H1 (cell line): Measurements from ENCODE around the gene PPAT. TPM values are rescaled to one million over a fixed set of nuclear protein-coding genes. Genes with fewer than 3 reads are reported as not detected.

ENCODE experiments used
- CTCF ChIA-PET: fragments of 300-600 bp; sonication (Branson Sonifier 250); formaldehyde crosslinking; loops from one replicate; lab custom pipeline; 2021; ENCODE audit not compliant: partially characterized antibody; lab: Charles Lee
- POLR2A ChIA-PET: fragments of 300-600 bp; sonication (Branson Sonifier 250); formaldehyde crosslinking; loops from one replicate; lab custom pipeline; 2021; ENCODE audit warnings: inconsistent platforms; ENCODE audit not compliant: partially characterized antibody; lab: Charles Lee
- DNase-seq, 2 experiments: peaks; one replicate each; pipeline versions ENCODE4 v3.0.0 to v3.0.0-alpha.2; 2010 to 2022; ENCODE audit warnings: low spot score in 2 of 2, low read depth in 1 of 2, mixed read lengths in 1 of 2
- FAIRE-seq: peaks from 2 replicates; lab custom pipeline; 2011; peaks lifted over from hg19 to GRCh38; lab: Jason Lieb, UNC
- H2AFZ ChIP-seq: 2 replicates; pipeline ENCODE4 v1.8.1; 2012; ENCODE audit warnings: low read length, inconsistent platforms
- H2AK5ac ChIP-seq: 2 replicates; pipeline ENCODE4 v1.6.1; 2013; ENCODE audit warnings: low read depth, low read length
- H2BK120ac ChIP-seq: replicated peaks from 2 replicates; pipeline ENCODE3; 2013; ENCODE audit warnings: low read depth, low read length, inconsistent platforms
- H2BK12ac ChIP-seq: 2 replicates; pipeline ENCODE4 v1.6.1; 2013; ENCODE audit warnings: low read depth, low read length
- H2BK15ac ChIP-seq: 2 replicates; pipeline ENCODE4 v1.6.1; 2013; ENCODE audit warnings: low read length
- H2BK20ac ChIP-seq: 2 replicates; pipeline ENCODE4 v1.6.1; 2013; ENCODE audit warnings: low read length
- H2BK5ac ChIP-seq: 2 replicates; pipeline ENCODE4 v1.6.1; 2013; ENCODE audit warnings: low read depth, low read length
- H3K14ac ChIP-seq: 2 replicates; pipeline ENCODE4 v1.6.1; 2013; ENCODE audit warnings: inconsistent platforms; ENCODE audit not compliant: insufficient read length
- H3K18ac ChIP-seq: 2 replicates; pipeline ENCODE4 v1.6.1; 2013; ENCODE audit warnings: low read length; ENCODE audit errors: extremely low read depth
- H3K23ac ChIP-seq: 2 replicates; pipeline ENCODE4 v1.6.1; 2013; ENCODE audit warnings: inconsistent platforms; ENCODE audit not compliant: insufficient read length
- H3K23me2 ChIP-seq: 2 replicates; pipeline ENCODE4 v1.6.1; 2013; ENCODE audit warnings: low read depth, low read length
- H3K27ac ChIP-seq: 2 replicates; pipeline ENCODE4 v1.6.1; 2011; ENCODE audit warnings: low read depth, low read length, inconsistent platforms
- H3K27me3 ChIP-seq, 4 experiments: replicated peaks in 1 of 4; 1 replicate in 1 of 4; 2 replicates in 3 of 4; pipeline versions ENCODE4 v1.6.1 to v1.8.1; 2011 to 2013; ENCODE audit warnings: low read length in 3 of 4, mild to moderate bottlenecking in 3 of 4, inconsistent platforms in 2 of 4, mixed read lengths in 2 of 4, moderate library complexity in 1 of 4; ENCODE audit not compliant: control insufficient read depth in 3 of 4, insufficient read depth in 3 of 4; ENCODE audit errors: extremely low read depth in 1 of 4
- H3K36me3 ChIP-seq, 4 experiments: 2 replicates each; pipeline versions ENCODE4 v1.6.1 to v1.8.1; 2011 to 2013; ENCODE audit warnings: mild to moderate bottlenecking in 4 of 4, low read length in 3 of 4, moderate library complexity in 2 of 4, control low read depth in 1 of 4, inconsistent platforms in 1 of 4; ENCODE audit not compliant: insufficient read depth in 4 of 4, control insufficient read depth in 2 of 4
- H3K4ac ChIP-seq: replicated peaks from 2 replicates; pipeline ENCODE3; 2013; ENCODE audit warnings: low read length, low read depth, mixed read lengths, inconsistent platforms; ENCODE audit not compliant: insufficient read length
- H3K4me1 ChIP-seq, 4 experiments: replicated peaks in 1 of 4; 1 replicate in 1 of 4; 2 replicates in 3 of 4; pipeline versions ENCODE4 v1.6.1 to v1.8.1; 2011 to 2013; ENCODE audit warnings: low read length in 3 of 4, inconsistent platforms in 2 of 4, mixed read lengths in 1 of 4; ENCODE audit not compliant: insufficient read depth in 4 of 4, control insufficient read depth in 3 of 4
- H3K4me2 ChIP-seq, 2 experiments: 2 replicates each; pipeline versions ENCODE4 v1.6.1 to v1.8.1; 2011 to 2013; ENCODE audit warnings: low read depth in 2 of 2, low read length in 2 of 2, control low read depth in 1 of 2, inconsistent platforms in 1 of 2, mild to moderate bottlenecking in 1 of 2; ENCODE audit not compliant: insufficient read depth in 1 of 2
- H3K4me3 ChIP-seq, 4 experiments: fragments of 200-600, 300-600 bp in 1 of 4; sonication (generic), shearing (Covaris generic), sonication (Bioruptor Twin) in 1 of 4; 2 replicates each; pipeline versions ENCODE4 v1.5.1 to v1.8.1; 2011 to 2016; ENCODE audit warnings: low read length in 4 of 4, low read depth in 3 of 4, control low read depth in 2 of 4, inconsistent platforms in 2 of 4, mild to moderate bottlenecking in 2 of 4, mixed read lengths in 1 of 4, moderate library complexity in 1 of 4; ENCODE audit not compliant: insufficient read depth in 2 of 4; ENCODE audit errors: extremely low read depth in 1 of 4
- H3K56ac ChIP-seq: replicated peaks from 2 replicates; pipeline ENCODE3; 2013; ENCODE audit warnings: low read depth, mild to moderate bottlenecking, mixed read lengths, low read length, inconsistent platforms; ENCODE audit not compliant: insufficient read length
- H3K79me1 ChIP-seq: 2 replicates; pipeline ENCODE4 v1.6.1; 2013; ENCODE audit warnings: low read depth, low read length, control low read depth
- H3K79me2 ChIP-seq, 2 experiments: 2 replicates each; pipeline versions ENCODE4 v1.6.1 to v1.8.1; 2012 to 2013; ENCODE audit warnings: low read length in 2 of 2, mild to moderate bottlenecking in 2 of 2, inconsistent platforms in 1 of 2; ENCODE audit not compliant: insufficient read depth in 2 of 2, control insufficient read depth in 1 of 2
- H3K9ac ChIP-seq, 4 experiments: replicated peaks in 1 of 4; 1 replicate in 1 of 4; 2 replicates in 3 of 4; pipeline versions ENCODE4 v1.6.1 to v1.8.1; 2011 to 2013; ENCODE audit warnings: low read depth in 3 of 4, low read length in 3 of 4, control low read depth in 2 of 4, mild to moderate bottlenecking in 2 of 4, moderate library complexity in 2 of 4, inconsistent platforms in 1 of 4; ENCODE audit errors: extremely low read depth in 1 of 4
- H3K9me3 ChIP-seq, 2 experiments: 2 replicates each; pipeline versions ENCODE4 v1.6.1 to v1.8.1; 2012 to 2013; ENCODE audit warnings: mild to moderate bottlenecking in 2 of 2, moderate library complexity in 2 of 2, control low read depth in 1 of 2, inconsistent platforms in 1 of 2, low read depth in 1 of 2, low read length in 1 of 2, mixed read lengths in 1 of 2; ENCODE audit not compliant: insufficient read depth in 2 of 2
- H4K20me1 ChIP-seq, 2 experiments: replicated peaks in 1 of 2; 2 replicates each; pipeline versions ENCODE3 to v1.8.1; 2011 to 2013; ENCODE audit warnings: inconsistent platforms in 2 of 2, low read length in 2 of 2, mild to moderate bottlenecking in 1 of 2; ENCODE audit not compliant: insufficient read depth in 2 of 2, control insufficient read depth in 1 of 2
- H4K5ac ChIP-seq: 2 replicates; pipeline ENCODE4 v1.6.1; 2013; ENCODE audit warnings: low read length, low read depth, mixed read lengths, inconsistent platforms; ENCODE audit not compliant: insufficient read length
- H4K8ac ChIP-seq: 2 replicates; pipeline ENCODE4 v1.8.0; 2013; ENCODE audit warnings: mild to moderate bottlenecking, moderate library complexity, low read length, inconsistent platforms; ENCODE audit not compliant: insufficient read depth; ENCODE audit errors: extremely low read depth
- H4K91ac ChIP-seq: replicated peaks from 2 replicates; pipeline ENCODE3; 2013; ENCODE audit warnings: low read length, mixed read lengths, inconsistent platforms; ENCODE audit not compliant: insufficient read length
- CBX5 ChIP-seq: fragments of 300-800, 300-1000 bp; sonication (generic); IDR thresholded peaks from 2 replicates; pipeline ENCODE4 v1.7.1; 2016; ENCODE audit warnings: antibody characterized with exemption, low read length, low read depth
- SAP30 ChIP-seq: fragments of 300-600 bp; sonication (generic); IDR thresholded peaks from 2 replicates; pipeline ENCODE4 v1.7.1; 2012; ENCODE audit warnings: low read length, moderate library complexity, mild to moderate bottlenecking, inconsistent platforms; ENCODE audit not compliant: insufficient read depth, insufficient replicate concordance
- YY1 ChIP-seq: IDR thresholded peaks from 2 replicates; pipeline ENCODE4 v1.6.1; 2011; ENCODE audit warnings: low read depth, mild to moderate bottlenecking, low read length
- WGBS, 2 experiments: shearing (Covaris generic) in 1 of 2; methylation state at CpG; one replicate each; pipeline versions ENCODE4 v1.1.6 to v1.1.7; 2013 to 2015; ENCODE audit warnings: low lambda C conversion rate in 2 of 2, mixed read lengths in 2 of 2, inconsistent platforms in 1 of 2, low coverage in 1 of 2, missing lambda C conversion rate in 1 of 2; ENCODE audit not compliant: insufficient replicate concordance in 2 of 2, insufficient coverage in 1 of 2, insufficient read length in 1 of 2; ENCODE audit errors: extremely low coverage in 1 of 2, missing lambda C conversion rate in 1 of 2; 5-methylcytosine and 5-hydroxymethylcytosine counted together
- polyA plus RNA-seq, 7 experiments: library from polyadenylated mRNA; depleted of rRNA in 3 of 7; stranded (reverse) in 5 of 7; unstranded in 2 of 7; fragments of >200 nt in 5 of 7; fragments of 200-250 nt in 2 of 7; gene quantifications; 1 replicate in 5 of 7; 2 replicates in 1 of 7; 4 replicates in 1 of 7; pipeline versions ENCODE4 v1.2.1 to v1.2.3, GENCODE V29; 2011 to 2013; ENCODE audit warnings: missing spikeins in 2 of 7, mixed read lengths in 2 of 7
- total RNA-seq: library from RNA; stranded (reverse); fragmentation: NEBNext Ultra II Directional; extraction: Animal tissue kit (Norgen Biotek cat#: 25700); gene quantifications from 2 replicates; pipeline ENCODE4 v1.2.1, GENCODE V29; 2021

The PPAT gene
- total and polyA plus RNA-seq, 2 of the 8 experiments (the other 6 are each of a cell fraction or from before 2014, with no cell fraction given), result 24.5 to 104 TPM

DNA sequence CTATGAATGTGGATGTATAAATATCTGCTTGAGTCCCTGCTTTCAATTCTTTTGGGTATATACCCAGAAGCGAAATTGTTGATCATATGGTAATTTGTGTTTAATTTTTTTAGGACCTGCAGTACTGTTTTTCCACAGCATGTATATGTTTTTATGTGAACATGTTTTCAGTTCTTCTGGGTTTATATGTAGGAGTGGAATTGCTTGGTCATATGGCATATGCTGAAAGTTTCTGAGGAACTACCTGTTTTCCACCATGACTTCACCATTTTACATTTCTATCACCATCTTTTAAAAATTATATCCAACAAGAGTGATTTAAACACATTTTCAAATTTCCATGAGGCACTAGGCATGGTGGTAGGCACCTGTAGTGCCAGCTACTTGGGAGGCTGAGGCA, 8.2 kb downstream of the PPAT start:
- ChIA-PET CTCF (interaction anchor here (0.6 kb wide), 1 partner anchor 30 kb away, joined by 3 read pairs; no protein-coding TSS in a partner anchor), POLR2A (interaction anchor here (1.1 to 10.3 kb wide), 2 partner anchors 10 to 15 kb away, joined by 3 to 96 read pairs; partner anchors contain the start of genes PAICS and PPAT)
- H3K18ac ChIP-seq, result no peak overlapping the region
- H3K27ac ChIP-seq, result no peak overlapping the region
- no peak overlapping the region for H4K8ac ChIP-seq
- no peak for FAIRE-seq
- H3K9me3 ChIP-seq, result no peaks in the 10 kb centered on the region
- no peak overlapping the region for H3K4ac ChIP-seq
- no peak overlapping the region for H2AFZ ChIP-seq
- no peak overlapping the region for H3K23ac ChIP-seq
- no peak overlapping the region for H3K4me3 ChIP-seq
- no peak overlapping the region for H2BK15ac ChIP-seq
- no peak for DNase-seq
- no peak for TF ChIP-seq SAP30
- TF ChIP-seq CBX5, result no peak
- TF ChIP-seq YY1, result no peak
- H4K91ac ChIP-seq, result no peak overlapping the region
- H3K14ac ChIP-seq, result no peak overlapping the region
- no peak overlapping the region for H2BK120ac ChIP-seq
- H2BK12ac ChIP-seq, result no peak overlapping the region
- peaks cover 9 to 13% of the 10 kb centered on the region in 2 experiments for H4K20me1 ChIP-seq
- no peak overlapping the region for H3K9ac ChIP-seq
- no peaks in the 10 kb centered on the region for H3K27me3 ChIP-seq
- H3K4me2 ChIP-seq, result no peak overlapping the region
- no peak overlapping the region for H2AK5ac ChIP-seq
- no peaks in the 10 kb centered on the region for H3K79me1 ChIP-seq
- peaks cover 17 to 100% of the 10 kb centered on the region in 2 experiments for H3K79me2 ChIP-seq
- no peak overlapping the region for H3K56ac ChIP-seq
- no peak overlapping the region for H2BK20ac ChIP-seq
- H3K23me2 ChIP-seq, result no peaks in the 10 kb centered on the region
- no peak overlapping the region for H2BK5ac ChIP-seq
- H4K5ac ChIP-seq, result no peak overlapping the region
- 73% methylated on average over 1 of the region's 1 CpG; no CpG with 5 or more reads in 1 of the 2 experiments for WGBS, 2 experiments
- peaks cover 0 to 12% (median 5%) of the 10 kb centered on the region in 4 experiments; a peak in 3 of 8 replicates for H3K36me3 ChIP-seq
- peaks cover 0 to 4% (median 0%) of the 10 kb centered on the region in 4 experiments; a peak in 3 of 7 replicates for H3K4me1 ChIP-seq
